ENCODE measurements around the gene HOXC10. TPM values are rescaled to one million over a fixed set of nuclear protein-coding genes. Genes with fewer than 3 reads are reported as not detected.

Gene HOXC10
- total RNA-seq, result not detected
- long read RNA-seq, result 0 reads

DNA sequence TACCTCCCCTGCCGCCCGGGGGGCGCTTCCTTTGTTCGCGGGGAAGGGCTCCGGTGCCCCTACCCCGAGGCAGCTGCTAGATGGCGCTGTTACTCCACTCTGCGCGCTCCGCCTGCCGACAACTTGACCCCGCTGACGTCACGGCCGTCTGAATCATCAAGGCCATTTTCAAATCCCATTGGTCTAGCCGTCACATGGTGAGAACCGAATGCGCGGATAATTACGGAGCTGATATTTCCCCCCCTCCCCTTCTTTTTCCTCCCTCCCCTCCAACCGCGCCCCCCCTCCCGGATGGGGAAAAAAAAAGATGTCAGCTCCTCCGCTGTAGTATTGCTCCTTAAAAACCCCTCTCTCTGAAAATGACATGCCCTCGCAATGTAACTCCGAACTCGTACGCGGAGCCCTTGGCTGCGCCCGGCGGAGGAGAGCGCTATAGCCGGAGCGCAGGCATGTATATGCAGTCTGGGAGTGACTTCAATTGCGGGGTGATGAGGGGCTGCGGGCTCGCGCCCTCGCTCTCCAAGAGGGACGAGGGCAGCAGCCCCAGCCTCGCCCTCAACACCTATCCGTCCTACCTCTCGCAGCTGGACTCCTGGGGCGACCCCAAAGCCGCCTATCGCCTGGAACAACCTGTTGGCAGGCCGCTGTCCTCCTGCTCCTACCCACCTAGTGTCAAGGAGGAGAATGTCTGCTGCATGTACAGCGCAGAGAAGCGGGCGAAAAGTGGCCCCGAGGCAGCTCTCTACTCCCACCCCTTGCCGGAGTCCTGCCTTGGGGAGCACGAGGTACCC, at the start of gene HOXC10:
Gene HOXC10, plus strand, starts transcription at position 246 of the 791 bp plus-strand sequence. Its CDS starts 114 bp downstream, at position 360.
- ATAC-seq, result peak; percentile 48
- DNase-seq, result peak; percentile 60 to 76
- intact Hi-C loops (cut with DNase I, micrococcal nuclease), result no loop called here

DNA sequence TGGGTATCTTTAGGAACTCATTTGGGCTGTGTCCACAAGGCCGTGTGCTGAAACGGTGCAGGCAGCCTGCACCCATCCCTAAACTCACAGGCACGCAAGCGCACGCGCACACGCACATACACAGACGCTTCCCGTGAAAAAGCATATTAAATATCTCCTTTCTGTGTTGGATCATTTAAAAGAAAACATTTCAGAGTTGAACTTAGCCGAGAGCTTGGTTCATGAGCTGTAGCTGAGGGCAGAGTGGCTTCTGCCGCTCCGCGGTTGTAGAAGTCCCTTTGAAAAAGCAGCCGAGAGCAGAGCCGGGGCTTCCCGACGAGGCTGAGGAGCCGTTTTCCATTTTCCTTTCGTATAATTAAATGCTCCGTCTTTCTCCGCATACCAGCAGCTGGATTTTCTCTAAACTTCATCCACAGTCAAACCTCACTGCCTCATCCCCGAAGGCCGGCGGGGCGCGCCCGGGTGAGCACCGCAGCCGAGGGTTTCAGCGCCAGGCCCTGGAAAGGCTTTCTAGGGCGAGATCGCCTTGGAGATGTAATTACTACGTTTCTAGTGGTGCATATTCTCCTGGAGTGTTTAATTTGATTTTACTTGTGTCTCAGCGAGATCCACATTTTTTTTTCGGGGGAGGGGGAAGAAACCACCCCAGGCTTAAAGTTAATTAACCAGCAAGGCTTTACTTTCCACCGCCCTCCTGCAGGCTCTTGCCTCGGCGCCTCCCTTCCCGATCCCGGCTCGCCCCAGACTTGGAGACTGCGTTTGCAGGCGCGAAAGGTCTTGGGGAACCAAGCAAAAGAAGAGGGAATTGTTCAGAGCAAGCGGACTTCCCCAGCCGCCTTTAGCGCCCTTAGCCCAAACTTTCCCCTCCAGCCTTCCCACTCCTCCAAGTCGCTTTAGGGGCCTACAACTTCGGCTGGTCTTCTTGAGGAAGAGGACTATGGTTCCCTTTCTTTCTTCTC, 49.3 kb upstream of the HOXC10 start:
- ATAC-seq, result no peak
- DNase-seq, result no peak
- intact Hi-C loops (cut with DNase I, micrococcal nuclease), result no loop called here

DNA sequence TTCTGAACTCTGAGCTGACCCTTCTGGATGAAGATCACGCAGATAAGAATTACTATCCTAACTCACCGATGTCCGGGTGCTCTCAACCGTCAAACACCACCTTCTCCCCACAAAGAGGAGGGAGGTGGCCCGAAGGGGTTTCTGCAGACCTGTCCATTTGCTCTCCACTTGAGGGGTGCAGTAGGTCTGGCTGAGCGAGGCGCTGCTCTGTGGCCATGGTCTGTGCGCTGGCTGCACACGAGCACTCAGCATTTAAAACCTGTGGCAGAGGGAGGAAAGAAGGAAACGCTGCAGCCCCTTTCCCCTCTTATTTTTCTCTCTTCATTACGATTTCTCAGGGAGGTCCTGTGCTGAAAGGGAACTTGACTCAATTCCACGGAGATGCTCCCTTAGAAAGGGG, 47.8 kb upstream of the HOXC10 start:
- intact Hi-C loops (cut with DNase I, micrococcal nuclease), result no loop called here
- ATAC-seq, result no peak
- DNase-seq, result no peak

- DNase-seq (no peak), ATAC-seq (no peak)
- intact Hi-C loops (cut with DNase I, micrococcal nuclease), result no loop called here
Observed at GRCh38 chr12:53937596-53938325, 47.2 kb upstream of the HOXC10 start.

DNA sequence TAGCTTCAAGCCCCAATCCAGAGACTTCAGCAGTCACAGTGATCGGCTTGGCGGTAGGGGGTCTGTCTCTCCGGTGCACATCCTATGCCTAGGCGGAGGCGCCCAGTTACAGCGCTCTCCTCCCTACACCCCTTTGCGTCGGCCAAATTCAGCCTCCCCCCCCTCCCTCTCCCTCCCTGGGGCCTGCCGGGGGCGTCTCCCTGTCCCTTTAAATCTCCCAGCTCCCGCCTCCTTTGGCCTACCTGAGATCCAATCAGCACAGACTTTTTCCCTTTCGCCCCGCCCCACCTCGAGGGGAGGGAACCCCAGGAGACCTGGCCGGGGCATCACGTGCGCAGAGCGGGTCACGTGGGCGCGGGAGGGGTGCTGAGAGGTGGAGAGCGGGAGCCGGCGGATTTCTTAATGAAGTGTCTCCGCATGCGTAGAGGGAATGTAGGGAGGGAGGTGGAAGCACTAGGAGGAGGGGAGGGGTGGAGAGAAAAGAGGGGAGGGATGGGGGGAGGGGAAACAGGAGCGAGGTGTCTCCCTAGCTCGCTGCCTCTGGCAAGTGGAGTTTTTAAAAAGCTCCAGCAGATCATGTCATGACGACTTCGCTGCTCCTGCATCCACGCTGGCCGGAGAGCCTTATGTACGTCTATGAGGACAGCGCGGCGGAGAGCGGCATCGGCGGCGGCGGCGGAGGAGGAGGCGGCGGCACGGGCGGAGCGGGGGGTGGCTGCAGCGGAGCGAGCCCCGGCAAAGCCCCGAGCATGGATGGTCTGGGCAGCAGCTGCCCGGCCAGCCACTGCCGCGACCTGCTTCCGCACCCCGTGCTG, 46.4 kb upstream of the HOXC10 start, which contains the start of gene HOXC13:
Gene HOXC13, plus strand, starts transcription at position 506 of the 815 bp plus-strand sequence. Its CDS starts 76 bp downstream, at position 582.
- DNase-seq, result no peak
- ATAC-seq, result no peak

DNA sequence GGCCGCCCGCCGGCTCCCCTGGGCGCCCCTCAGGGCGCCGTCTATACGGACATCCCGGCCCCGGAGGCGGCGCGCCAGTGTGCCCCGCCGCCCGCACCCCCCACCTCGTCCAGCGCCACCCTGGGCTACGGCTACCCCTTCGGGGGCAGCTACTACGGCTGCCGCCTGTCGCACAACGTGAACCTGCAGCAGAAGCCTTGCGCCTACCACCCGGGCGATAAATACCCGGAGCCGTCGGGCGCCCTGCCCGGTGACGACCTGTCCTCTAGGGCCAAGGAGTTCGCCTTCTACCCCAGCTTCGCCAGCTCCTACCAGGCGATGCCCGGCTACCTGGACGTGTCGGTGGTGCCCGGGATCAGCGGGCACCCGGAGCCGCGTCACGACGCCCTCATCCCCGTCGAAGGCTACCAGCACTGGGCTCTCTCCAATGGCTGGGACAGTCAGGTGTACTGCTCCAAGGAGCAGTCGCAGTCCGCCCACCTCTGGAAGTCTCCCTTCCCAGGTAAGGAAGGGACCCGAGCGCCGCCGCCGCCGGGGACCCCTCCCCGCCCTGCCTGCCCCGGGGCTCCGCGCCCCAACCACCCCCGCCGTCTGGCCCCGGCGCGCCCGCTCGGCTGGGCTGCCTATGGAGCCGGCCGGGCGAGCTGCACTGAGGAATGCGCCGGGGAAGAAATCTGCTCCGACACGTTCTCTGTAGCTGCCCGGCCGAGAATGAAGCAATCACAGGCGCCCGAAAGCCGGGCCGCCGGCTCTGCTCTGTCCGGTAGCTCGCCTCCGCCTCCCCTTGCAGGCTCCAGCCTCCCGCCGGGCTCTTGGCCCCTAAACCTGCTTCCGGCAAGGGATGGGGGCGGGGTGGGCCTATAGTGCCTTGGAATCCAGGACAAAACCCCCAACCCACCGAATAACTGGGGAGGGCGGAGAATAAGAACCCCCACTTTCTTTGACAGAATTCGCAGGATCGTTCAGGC, 45.5 kb upstream of the HOXC10 start:
- DNase-seq, result no peak
- intact Hi-C loops (cut with DNase I, micrococcal nuclease), result no loop called here
- ATAC-seq, result no peak

More for the DNA sequence above, 46.4 kb upstream of the HOXC10 start, which contains the start of gene HOXC13:
- intact Hi-C loops (cut with DNase I, micrococcal nuclease), result no loop called here

DNA sequence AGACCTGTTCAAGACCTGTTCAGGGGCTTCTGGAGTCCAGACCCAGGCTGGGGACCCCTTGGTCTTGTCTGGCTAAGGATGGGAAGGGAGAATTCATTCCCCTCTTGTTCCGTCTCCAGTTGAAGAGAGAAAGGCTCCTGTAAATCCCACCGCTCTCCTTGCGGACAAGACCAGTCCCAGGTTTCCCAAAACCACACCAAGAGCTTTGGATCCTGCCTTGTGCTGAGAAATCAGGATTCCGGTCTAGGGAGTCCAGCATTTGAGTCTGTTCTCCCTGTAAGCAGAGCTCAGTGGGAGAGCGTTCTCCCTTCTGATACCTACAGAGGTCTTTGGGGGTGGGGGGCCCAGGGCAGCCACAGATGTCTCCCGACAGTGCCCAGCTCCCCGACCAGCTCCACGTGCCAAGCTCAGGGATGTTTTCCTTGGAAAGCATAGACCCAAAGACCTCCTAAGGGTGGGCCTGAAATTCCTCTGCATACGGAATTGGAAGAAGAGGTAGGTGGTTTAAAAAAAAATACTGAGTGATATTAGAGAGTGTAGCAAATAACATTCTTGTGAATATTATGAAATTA, 44.4 kb upstream of the HOXC10 start:
- ATAC-seq, result no peak
- no peak for DNase-seq
- intact Hi-C loops (cut with DNase I, micrococcal nuclease), result no loop called here

DNA sequence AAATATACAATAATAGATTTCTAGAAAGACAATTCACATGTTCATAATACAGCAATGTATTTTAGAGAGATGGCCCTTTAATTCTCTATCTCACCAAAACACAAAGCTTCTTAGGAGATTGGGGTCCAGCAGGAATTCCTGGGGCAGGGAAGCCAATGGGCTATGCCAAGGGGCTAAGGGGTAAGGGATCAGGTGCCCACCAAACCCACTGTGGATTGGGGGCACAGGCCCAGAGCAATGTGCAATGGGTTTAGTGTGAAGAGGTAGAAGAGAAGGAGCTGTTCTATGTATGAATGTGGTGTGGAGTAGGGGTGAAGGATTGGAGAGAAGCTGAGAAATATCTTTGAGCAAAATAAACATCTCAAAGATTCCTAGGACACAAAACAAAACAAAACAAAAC, 43.8 kb upstream of the HOXC10 start:
- intact Hi-C loops (cut with DNase I, micrococcal nuclease), result no loop called here
- ATAC-seq, result no peak
- no peak for DNase-seq

GRCh38 chr12:53941750-53942149, 43.2 kb upstream of the HOXC10 start:
- intact Hi-C loops (cut with DNase I, micrococcal nuclease), result no loop called here
- no peak for DNase-seq
- ATAC-seq, result no peak

GRCh38 chr12:53942467-53942997, 42.4 kb upstream of the HOXC10 start:
- no peak for ATAC-seq
- no peak for DNase-seq
- intact Hi-C loops (cut with DNase I, micrococcal nuclease), result no loop called here

DNA sequence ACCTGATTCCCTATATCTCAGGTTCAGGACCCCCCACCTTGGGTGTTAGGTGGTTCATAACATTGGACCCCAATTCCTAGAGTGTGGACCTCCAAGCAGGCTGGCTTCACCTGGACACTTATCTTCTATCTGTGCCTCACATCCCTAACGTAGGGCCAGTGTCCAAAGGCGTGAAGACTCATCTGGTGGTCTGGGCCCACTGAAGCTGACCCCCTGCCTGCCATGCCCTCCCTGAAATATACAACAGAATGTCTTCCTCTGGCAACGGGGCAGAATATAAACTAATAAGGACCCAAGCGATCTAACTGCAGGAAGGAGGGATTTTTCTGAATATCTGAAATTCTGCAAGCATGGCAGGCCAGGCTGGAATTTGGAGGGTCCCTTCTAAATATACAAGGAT, 40.7 kb upstream of the HOXC10 start:
- DNase-seq, result no peak
- intact Hi-C loops (cut with DNase I, micrococcal nuclease), result no loop called here
- ATAC-seq, result no peak

- intact Hi-C loops (cut with DNase I, micrococcal nuclease), result no loop called here
- DNase-seq (no peak), ATAC-seq (no peak)
Observed at GRCh38 chr12:53944907-53945847, 39.8 kb upstream of the HOXC10 start.

DNA sequence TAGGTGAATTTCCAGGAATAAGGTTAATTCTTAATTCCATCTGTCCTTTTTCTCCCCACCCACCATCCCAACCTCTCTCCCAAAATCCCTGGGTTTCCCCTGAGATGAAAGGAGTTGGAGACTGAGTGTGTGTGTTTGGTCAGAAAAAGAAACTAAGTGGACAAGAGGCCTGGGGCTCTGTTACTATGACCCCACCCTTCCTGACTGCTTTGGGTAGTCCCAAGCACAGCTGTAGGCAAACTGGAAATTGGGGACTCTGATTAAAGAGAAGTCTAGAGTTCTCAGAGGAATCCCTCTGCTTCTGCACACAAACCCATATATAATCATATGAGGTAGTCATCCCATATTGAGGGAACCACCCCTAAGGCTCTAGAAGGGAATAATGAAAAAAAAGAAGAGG, 37.2 kb upstream of the HOXC10 start:
- ATAC-seq (no peak), DNase-seq (no peak)
- intact Hi-C loops (cut with DNase I, micrococcal nuclease), result no loop called here

GRCh38 chr12:53948650-53949593, 36.0 kb upstream of the HOXC10 start:
- DNase-seq (no peak), ATAC-seq (no peak)
- intact Hi-C loops (cut with DNase I, micrococcal nuclease), result no loop called here
